Neural progenitor cell (in vitro differentiated cells): Measurements from ENCODE around the gene AHRR. TPM values are rescaled to one million over a fixed set of nuclear protein-coding genes. Genes with fewer than 3 reads are reported as not detected.
"Not testable (repeated sequence)": the region's sequence is repeated elsewhere in the genome, so short reads cannot be mapped to it uniquely, and the experiment has no call there.

Experiments
- DNase-seq: peaks from one replicate; pipeline ENCODE4 v3.0.0-alpha.2; 2016; ENCODE audit warnings: low spot score
- H2AFZ ChIP-seq: fragments of 200-600 bp; sonication (generic); replicated peaks from 2 replicates; pipeline ENCODE4 v1.6.1; 2016; ENCODE audit warnings: antibody characterized with exemption
- H3F3A ChIP-seq: fragments of 200-600 bp; sonication (generic); 2 replicates; pipeline ENCODE4 v1.6.1; 2016; ENCODE audit warnings: antibody characterized with exemption, low read depth
- H3K27ac ChIP-seq: fragments of 200-600 bp; sonication (generic); 2 replicates; pipeline ENCODE4 v1.5.1; 2016; ENCODE audit warnings: mild to moderate bottlenecking
- H3K27me3 ChIP-seq: fragments of 200-600 bp; sonication (generic); 2 replicates; pipeline ENCODE4 v1.6.1; 2016; ENCODE audit warnings: mild to moderate bottlenecking, moderate library complexity
- H3K36me3 ChIP-seq: fragments of 200-600 bp; sonication (generic); 2 replicates; pipeline ENCODE4 v1.5.1; 2016
- H3K4me1 ChIP-seq: fragments of 200-600 bp; sonication (generic); 2 replicates; pipeline ENCODE4 v1.6.1; 2016; ENCODE audit warnings: mixed run types
- H3K4me2 ChIP-seq: fragments of 200-600 bp; sonication (generic); 2 replicates; pipeline ENCODE4 v1.6.1; 2016
- H3K4me3 ChIP-seq: fragments of 200-600 bp; sonication (generic); 2 replicates; pipeline ENCODE4 v1.5.1; 2016
- H3K79me2 ChIP-seq: fragments of 200-600 bp; sonication (generic); 2 replicates; pipeline ENCODE4 v1.6.1; 2016; ENCODE audit warnings: low read depth
- H3K9ac ChIP-seq: fragments of 200-600 bp; sonication (generic); 2 replicates; pipeline ENCODE4 v1.6.1; 2016
- H3K9me3 ChIP-seq: fragments of 200-600 bp; sonication (generic); 2 replicates; pipeline ENCODE4 v1.5.1; 2016; ENCODE audit warnings: low read depth
- H4K20me1 ChIP-seq: fragments of 200-600 bp; sonication (generic); 2 replicates; pipeline ENCODE4 v1.6.1; 2016; ENCODE audit warnings: low read depth
- H3K27ac Mint-ChIP-seq: 3 replicates; pipeline ENCODE4 v1.8.0; 2021; ENCODE audit warnings: mixed read lengths
- H3K27me3 Mint-ChIP-seq: 2 replicates; pipeline ENCODE4 v1.8.0; 2022; ENCODE audit warnings: low read depth, mild to moderate bottlenecking, inconsistent platforms, moderate library complexity, mixed read lengths; ENCODE audit not compliant: insufficient read depth
- H3K36me3 Mint-ChIP-seq: 3 replicates; pipeline ENCODE4 v1.8.0; 2021; ENCODE audit warnings: mixed read lengths
- H3K4me1 Mint-ChIP-seq: 3 replicates; pipeline ENCODE4 v1.8.0; 2021; ENCODE audit warnings: mixed read lengths
- H3K4me3 Mint-ChIP-seq: 3 replicates; pipeline ENCODE4 v1.8.0; 2021; ENCODE audit warnings: mild to moderate bottlenecking, moderate library complexity, mixed read lengths
- H3K9me3 Mint-ChIP-seq: 3 replicates; pipeline ENCODE4 v1.8.0; 2020; ENCODE audit warnings: mixed read lengths
- CTCF ChIP-seq: fragments of 200-600 bp; sonication (generic); IDR thresholded peaks from 2 replicates; pipeline ENCODE4 v1.5.1; 2017; ENCODE audit warnings: antibody characterized with exemption, mild to moderate bottlenecking
- EZH2 ChIP-seq: fragments of 200-600 bp; sonication (generic); IDR thresholded peaks from 2 replicates; pipeline ENCODE4 v1.6.1; 2017; ENCODE audit warnings: antibody characterized with exemption, mild to moderate bottlenecking, moderate library complexity
- EZH2phosphoT487 ChIP-seq: fragments of 200-600 bp; sonication (generic); IDR thresholded peaks from 2 replicates; pipeline ENCODE4 v1.6.1; 2017; ENCODE audit warnings: antibody characterized with exemption
- total RNA-seq: library from RNA; depleted of rRNA; stranded (reverse); fragments of >200 nt; gene quantifications from 2 replicates; pipeline ENCODE4 v1.2.3, GENCODE V29; 2015; ENCODE audit warnings: low replicate concordance

The AHRR gene
- total RNA-seq, result 0.34 and 0.68 TPM in 2 replicates

DNA sequence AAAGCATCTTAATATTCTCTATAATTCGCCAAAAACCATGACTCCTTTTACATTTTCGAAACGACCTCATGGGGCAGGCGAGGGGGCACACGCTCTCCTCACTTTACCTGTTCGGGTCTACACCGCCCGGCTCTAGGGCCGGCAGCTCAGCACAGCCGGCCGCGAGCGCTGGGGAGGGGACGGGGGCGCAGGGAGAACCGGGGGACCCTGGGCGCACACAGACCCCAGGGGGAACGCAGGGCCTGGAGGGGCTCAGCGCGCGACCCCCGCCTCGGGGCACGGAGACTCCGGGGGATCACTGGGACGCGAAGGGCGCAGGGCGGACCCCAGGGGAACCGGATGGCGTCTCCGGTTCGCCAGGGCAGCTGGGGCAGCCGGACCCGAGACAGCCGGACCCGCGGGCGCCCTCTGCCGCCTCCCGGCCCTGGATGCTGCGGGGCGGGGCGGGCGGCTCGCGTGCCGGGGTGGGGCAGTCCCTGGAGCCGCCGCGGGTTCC is at the start of gene AHRR:
Gene AHRR, plus strand, starts transcription at position 485 of the 496 bp plus-strand sequence. CDS start 22,189 bp downstream, outside the sequence.
- H3K4me1 Mint-ChIP-seq, result no peaks in the 10 kb centered on the region
- no peaks in the 10 kb centered on the region for H3K79me2 ChIP-seq

DNA sequence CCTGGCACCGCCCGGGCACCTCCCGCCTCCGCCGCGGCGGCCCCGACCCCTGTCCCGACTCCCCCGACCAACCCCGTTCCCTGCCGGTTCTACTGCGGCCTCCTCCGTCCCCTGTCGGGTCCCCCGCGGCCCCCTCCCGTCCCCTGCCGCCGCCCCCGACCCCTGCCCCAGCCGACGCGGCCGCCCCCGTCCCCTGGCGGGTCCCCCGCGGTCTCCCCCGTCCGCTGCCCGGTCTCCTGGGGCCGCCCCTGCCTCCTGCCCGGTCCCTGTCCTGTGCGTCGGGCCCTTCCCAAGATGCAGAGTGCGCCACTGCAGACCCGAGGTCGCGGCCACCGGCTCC is 49.7 kb upstream of the AHRR start:
- H4K20me1 ChIP-seq, result peaks cover 17% of the 10 kb centered on the region
- H3K27ac Mint-ChIP-seq, H3K36me3 Mint-ChIP-seq, DNase-seq, H2AFZ ChIP-seq, H3K36me3 ChIP-seq, H3K9me3 ChIP-seq, H3K27ac ChIP-seq, H3K27me3 Mint-ChIP-seq, H3K9me3 Mint-ChIP-seq, H3K4me1 ChIP-seq, H3K27me3 ChIP-seq: not testable (repeated sequence)
- H3K4me3 ChIP-seq, result peak overlapping the region; percentile 79
- H3K9ac ChIP-seq, result peak overlapping the region; percentile 77
- H3K4me3 Mint-ChIP-seq, result peak overlapping the region; percentile 91
- peak overlapping the region; percentile 89 for H3K4me2 ChIP-seq
- H3K79me2 ChIP-seq, result peaks cover 46% of the 10 kb centered on the region
- H3K4me1 Mint-ChIP-seq, result peaks cover 22% of the 10 kb centered on the region
- peaks cover 17% of the 10 kb centered on the region for H3F3A ChIP-seq

More for the DNA sequence above, at the start of gene AHRR:
- Histone ChIP-seq H3K27me3 (peaks cover 68% of the 10 kb centered on the region), H3K4me1 (peaks cover 6% of the 10 kb centered on the region), H3F3A (peaks cover 8% of the 10 kb centered on the region), H3K36me3 (no peaks in the 10 kb centered on the region), H4K20me1 (peaks cover 28% of the 10 kb centered on the region), H3K27ac (no peak within 1 kb of the TSS), H3K9me3 (no peaks in the 10 kb centered on the region), H3K4me2 (peak within 1 kb of the TSS; percentile 83), H2AFZ (peak within 1 kb of the TSS; percentile 99), H3K9ac (no peak within 1 kb of the TSS), H3K4me3 (peak within 1 kb of the TSS; percentile 75)
- no peaks in the 10 kb centered on the region for H3K9me3 Mint-ChIP-seq
- peak; percentile 88 for DNase-seq
- peak within 1 kb of the TSS; percentile 81 for H3K4me3 Mint-ChIP-seq
- TF ChIP-seq EZH2phosphoT487, result peak; percentile 71
- TF ChIP-seq CTCF, result peak; percentile 57
- peak; percentile 95 for TF ChIP-seq EZH2
- no peak within 1 kb of the TSS for H3K27ac Mint-ChIP-seq
- no peaks in the 10 kb centered on the region for H3K36me3 Mint-ChIP-seq
- H3K27me3 Mint-ChIP-seq, result peaks cover 28% of the 10 kb centered on the region

DNA sequence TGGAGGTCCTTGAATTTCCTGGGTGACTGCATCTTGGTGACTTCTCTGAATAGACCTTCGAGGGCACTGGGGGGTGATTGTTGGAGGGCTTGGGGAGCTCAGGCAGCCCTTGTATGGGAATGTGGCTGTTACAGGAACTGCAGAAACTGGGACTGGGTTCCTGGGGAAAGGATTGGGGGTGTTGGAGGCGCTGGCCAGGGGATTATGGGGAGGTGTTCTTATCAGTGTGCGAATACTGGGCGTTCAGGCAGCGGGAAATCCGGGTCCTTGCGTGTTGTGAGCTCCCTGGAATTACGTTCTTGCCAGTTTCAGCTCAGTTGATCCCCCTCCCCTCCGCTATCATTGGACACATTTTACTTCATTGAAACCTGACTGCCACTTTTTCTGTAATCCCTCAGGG is 48.4 kb upstream of the AHRR start:
- H3K36me3 Mint-ChIP-seq, H3K36me3 ChIP-seq, DNase-seq, H3K4me1 ChIP-seq, H2AFZ ChIP-seq, H3K9me3 Mint-ChIP-seq, H3K27ac ChIP-seq, H3K9me3 ChIP-seq, H3K27me3 ChIP-seq, H3K27me3 Mint-ChIP-seq, H3K9ac ChIP-seq, H3K27ac Mint-ChIP-seq: not testable (repeated sequence)
- Histone ChIP-seq H3K4me2 (peak overlapping the region; percentile 89), H3F3A (peaks cover 17% of the 10 kb centered on the region), H3K79me2 (peaks cover 53% of the 10 kb centered on the region), H4K20me1 (peaks cover 17% of the 10 kb centered on the region), H3K4me3 (peak overlapping the region; percentile 79)
- H3K4me1 Mint-ChIP-seq, result peaks cover 22% of the 10 kb centered on the region
- H3K4me3 Mint-ChIP-seq, result peak overlapping the region; percentile 88

DNA sequence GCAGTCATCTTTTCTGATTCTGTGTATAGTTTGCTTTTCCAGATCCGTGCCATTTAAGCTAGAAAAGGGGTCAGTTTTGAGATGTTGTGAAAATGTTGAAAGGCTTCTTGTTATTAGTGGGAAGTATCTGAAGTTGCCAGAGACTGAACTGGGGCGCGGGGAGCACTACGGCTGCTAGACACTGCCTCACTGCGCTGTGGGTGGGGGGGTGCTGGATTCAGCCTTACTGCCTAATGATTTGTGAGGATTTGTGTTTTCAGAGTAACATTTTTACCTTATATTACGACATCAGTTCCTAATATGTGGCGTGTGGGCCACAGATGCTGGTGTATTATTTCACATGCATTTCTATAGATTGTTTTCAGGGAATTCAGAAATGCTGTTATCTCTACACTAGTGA is 48.0 kb upstream of the AHRR start:
- H3K4me3 ChIP-seq, H3K4me2 ChIP-seq, H3K36me3 Mint-ChIP-seq, H3K27ac Mint-ChIP-seq, H3K9me3 Mint-ChIP-seq, H3K36me3 ChIP-seq, H3K9me3 ChIP-seq, H3K9ac ChIP-seq, DNase-seq, H3K27me3 ChIP-seq, H3K4me1 ChIP-seq, H2AFZ ChIP-seq, H3K27me3 Mint-ChIP-seq, H3K27ac ChIP-seq: not testable (repeated sequence)
- H3F3A ChIP-seq, result peaks cover 17% of the 10 kb centered on the region
- Mint-ChIP-seq H3K4me1 (peaks cover 22% of the 10 kb centered on the region), H3K4me3 (peak overlapping the region; percentile 88)
- peaks cover 53% of the 10 kb centered on the region for H3K79me2 ChIP-seq
- H4K20me1 ChIP-seq, result peaks cover 17% of the 10 kb centered on the region

DNA sequence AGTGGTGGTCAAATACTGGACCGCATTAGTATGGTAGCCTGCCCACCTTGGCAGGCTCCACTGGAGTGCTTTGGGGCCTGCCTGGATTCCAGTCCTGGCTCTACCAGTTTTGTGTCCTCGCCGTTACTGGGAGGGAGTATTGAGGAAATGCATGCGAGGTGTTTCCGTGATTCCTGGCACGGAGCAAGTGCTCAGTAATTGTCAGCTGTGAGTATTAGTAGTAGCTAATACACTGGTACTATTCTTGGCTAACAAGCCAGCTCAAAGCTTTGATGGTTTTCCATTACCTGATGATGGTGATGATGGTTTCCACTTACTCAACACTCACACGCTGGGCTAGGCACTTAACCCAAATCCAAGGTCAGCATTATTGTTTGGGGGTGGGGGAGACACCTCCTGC is 47.2 kb upstream of the AHRR start:
- peaks cover 17% of the 10 kb centered on the region for H4K20me1 ChIP-seq
- not testable (repeated sequence) for H3K4me3 ChIP-seq
- peaks cover 53% of the 10 kb centered on the region for H3K79me2 ChIP-seq

More for the DNA sequence above, 47.2 kb upstream of the AHRR start:
- H3K27ac Mint-ChIP-seq, H2AFZ ChIP-seq, H3K36me3 Mint-ChIP-seq, H3K27me3 Mint-ChIP-seq, DNase-seq, H3K4me1 ChIP-seq, H3K9me3 Mint-ChIP-seq, H3K9me3 ChIP-seq, H3K9ac ChIP-seq, H3K27ac ChIP-seq, H3K27me3 ChIP-seq, H3K36me3 ChIP-seq, H3K4me3 Mint-ChIP-seq, H3K4me2 ChIP-seq: not testable (repeated sequence)
- H3F3A ChIP-seq, result peaks cover 17% of the 10 kb centered on the region
- peaks cover 22% of the 10 kb centered on the region for H3K4me1 Mint-ChIP-seq
